ENCODE data around the gene RNF223.

GRCh38 chr1:1041092-1041523 lies 33.0 kb downstream of the RNF223 start:
- TF ChIP-seq CTCF (IDR thresholded peaks at IDR 0.05; ENCODE audit: low read depth, low read length) (no peak), EZH2phosphoT487 (IDR thresholded peaks at IDR 0.05; ENCODE audit: low read depth) (no peak)

Data from OCI-LY3 (cell line).